Stimulated activated CD4-positive, alpha-beta T cell treated with anti-CD3 and anti-CD28 coated beads, TNF-alpha, amount 100 ng/mL, for 48 hours (primary cell): Measurements from ENCODE around the gene CXCL13.
"Not testable (repeated sequence)": the region's sequence is repeated elsewhere in the genome, so short reads cannot be mapped to it uniquely, and the experiment has no call there.

ENCODE experiments used
- DNase-seq, 3 donors: peaks; one replicate each; pipeline ENCODE4 v3.0.0-alpha.2; 2020; ENCODE audit warnings: low read depth in 3 of 3

The CXCL13 gene

DNA sequence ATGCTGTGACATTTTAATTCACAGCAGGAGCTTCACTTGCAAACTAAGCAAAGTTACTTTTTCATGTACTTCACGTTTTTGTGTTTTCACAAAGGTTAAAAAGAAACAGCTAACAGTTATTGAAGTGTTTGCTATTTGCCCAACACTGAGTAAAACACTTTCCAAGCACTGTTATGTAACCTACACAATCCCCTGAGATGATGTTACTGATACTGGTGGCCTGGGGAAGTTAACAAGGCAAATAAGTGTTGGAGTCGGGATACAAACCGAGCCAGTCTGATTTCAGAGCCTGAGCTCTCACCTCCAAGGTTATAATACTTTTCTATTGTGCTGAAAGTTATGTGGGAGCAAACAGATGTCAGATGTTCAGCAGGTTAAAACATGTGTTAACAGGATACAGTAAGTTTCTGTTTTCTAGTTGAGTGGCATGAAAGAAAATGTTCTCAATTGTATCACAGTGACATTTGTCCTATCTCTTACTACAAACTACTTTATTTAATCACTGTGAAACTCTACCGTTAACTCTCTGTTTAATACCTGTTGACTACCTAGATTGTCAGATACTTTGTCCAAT, 3.9 kb upstream of the CXCL13 start:
- DNase-seq: no peak

- no peak for DNase-seq
Measured at GRCh38 chr4:77613267-77613666, 7.6 kb downstream of the CXCL13 start.

DNA sequence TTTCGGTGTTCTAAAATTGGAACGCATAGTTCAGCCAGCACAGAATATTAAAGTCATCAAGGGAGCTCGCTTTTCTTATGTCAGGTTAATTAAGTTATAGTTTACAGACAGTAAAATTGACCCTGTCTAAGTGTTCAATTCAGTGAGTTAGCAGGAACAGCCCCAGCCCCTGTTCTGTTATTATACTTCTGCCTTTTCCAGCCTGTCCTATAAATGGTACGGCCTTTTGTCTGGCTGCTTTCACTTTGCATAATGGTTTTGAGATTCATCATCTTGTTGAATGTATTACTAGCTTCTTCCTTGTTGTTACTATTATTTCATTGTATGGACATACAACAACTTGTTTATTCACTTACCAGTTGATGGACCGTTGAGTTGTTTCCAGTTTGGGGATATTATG, 9.5 kb downstream of the CXCL13 start:
- no peak for DNase-seq

- DNase-seq: no peak
Measured at GRCh38 chr4:77617203-77617602, 11.6 kb downstream of the CXCL13 start.

GRCh38 chr4:77618383-77619241, 13.0 kb downstream of the CXCL13 start:
- peak; percentile 29 to 62 (median 52) for DNase-seq

DNA sequence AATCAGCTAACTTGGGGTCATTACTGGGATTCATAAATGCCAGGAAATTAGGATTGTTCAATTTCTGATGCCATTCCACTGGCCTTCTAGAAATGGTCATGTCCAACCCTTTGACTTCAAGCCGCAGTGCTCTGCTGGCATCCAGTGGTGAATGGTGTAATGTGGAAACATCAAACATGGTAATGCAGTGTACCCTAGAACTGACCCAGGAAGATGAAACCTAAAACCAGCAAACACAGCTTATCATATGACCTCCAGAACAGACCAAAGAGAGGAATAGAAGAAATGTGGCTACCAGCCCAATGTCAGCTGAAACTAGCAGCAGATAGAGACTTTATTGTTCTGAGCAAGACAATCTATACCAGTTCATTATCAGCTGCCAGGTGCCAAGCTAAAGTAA, 13.8 kb downstream of the CXCL13 start:
- DNase-seq: no peak

- no peak for DNase-seq
Measured at GRCh38 chr4:77621254-77621653, 15.6 kb downstream of the CXCL13 start.

DNA sequence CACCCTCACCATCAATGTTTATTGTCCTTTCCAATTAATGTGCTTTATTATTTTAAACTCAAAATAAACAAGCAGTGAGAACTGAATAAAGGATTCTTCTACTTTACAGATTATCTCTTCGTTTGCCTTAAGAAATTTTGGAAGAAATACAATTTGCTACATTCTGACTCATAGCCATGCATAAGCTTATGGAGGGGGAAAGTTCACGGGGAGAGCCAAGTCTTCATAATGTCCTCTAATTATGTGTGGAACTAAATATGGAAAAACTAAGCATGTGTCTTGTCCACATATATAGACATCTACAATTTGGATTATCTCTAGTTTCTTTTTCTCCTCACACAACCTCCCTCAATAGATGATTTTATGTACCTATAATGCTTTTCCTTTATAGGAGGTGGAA, 17.5 kb downstream of the CXCL13 start:
- DNase-seq: no peak

DNA sequence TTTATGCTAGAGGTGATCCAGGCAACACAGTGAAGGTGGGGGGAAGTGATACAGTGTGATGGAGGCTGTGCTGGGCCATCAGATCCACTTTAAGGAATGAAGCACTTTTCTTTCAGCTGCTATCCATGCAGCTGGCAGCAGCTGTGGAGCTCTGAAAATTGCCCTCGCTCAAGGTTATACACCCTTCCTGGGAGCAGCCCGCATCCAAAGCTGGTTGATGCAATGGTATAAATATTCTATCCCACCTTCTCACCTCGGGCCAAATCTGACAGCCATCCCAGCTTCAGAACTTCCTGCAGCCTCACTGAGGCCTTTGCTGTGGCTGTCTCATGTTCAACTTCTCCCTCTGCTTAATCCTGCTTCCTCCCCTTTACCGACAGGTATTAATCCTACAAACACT, 18.6 kb downstream of the CXCL13 start:
- no peak for DNase-seq

DNA sequence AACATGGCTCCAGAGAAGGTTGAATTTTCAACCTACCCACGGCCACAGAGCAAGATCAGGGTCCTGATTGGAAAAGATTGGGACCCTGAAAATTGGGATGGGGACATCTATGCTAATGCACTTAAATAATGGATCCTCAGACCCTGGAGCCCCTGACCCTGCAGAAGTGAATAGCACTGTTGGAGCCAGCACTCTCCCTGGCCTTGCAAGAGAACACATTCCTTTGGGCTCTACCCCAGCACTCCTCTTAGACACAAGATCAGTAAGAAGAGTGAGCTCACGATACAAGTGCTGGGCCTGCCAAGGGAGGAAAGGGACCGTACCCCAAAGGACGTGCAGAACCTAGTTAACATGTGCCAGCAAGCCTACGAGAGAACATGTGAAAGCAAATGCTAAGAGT, 19.9 kb downstream of the CXCL13 start:
- no peak for DNase-seq

DNA sequence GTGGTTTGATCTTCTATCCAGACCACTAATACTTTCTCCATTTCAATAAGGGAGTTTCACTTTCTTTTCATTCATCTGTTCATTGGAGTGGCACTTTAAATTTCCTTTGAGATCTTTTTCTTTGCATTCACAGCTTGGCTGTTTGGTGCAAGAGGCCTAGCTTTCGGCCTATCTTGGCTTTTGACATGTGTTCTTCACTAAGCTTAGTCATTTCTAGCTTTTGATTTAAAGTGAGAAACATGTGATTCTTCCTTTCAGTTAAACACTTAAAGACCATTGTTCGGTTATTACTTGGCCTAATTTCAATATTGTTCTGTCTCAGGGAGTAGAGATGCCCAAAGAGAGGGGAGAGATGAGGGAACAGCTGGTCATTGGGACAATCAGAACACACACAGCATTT, 24.3 kb downstream of the CXCL13 start:
- no peak for DNase-seq

- DNase-seq: no peak
Measured at GRCh38 chr4:77631276-77631675, 25.7 kb downstream of the CXCL13 start.

DNA sequence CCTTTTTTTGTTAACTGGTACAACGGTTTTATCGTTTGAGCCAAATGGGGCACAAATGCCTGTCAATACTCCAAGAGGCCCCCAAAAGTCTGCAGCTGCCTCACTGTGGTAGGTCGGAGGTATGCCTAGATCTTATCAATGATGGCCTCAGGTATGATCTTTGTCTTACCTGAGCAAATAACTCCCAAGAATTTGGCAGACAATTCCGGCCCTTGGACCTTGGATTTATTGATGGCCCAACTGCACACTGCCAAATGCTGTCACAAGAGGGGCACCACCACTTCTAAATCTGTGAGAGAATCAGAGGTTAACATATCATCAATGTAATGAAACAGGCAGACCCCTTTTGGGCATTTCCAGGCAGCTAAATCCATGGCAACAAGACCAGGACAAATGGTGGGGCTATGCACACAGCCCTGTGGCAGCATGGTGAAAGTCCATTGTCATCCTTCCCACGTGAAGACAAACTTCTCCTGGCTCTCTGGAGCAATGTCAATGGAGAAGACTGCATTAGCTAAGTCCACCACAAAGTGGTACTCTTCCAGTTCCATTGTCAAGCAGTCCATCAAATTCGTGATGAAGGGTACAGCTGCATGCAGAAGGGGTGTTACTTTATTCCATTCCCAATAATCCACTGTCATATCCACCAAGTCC, 28.6 kb downstream of the CXCL13 start:
- no peak for DNase-seq

- DNase-seq: no peak
Measured at GRCh38 chr4:77635246-77635645, 29.6 kb downstream of the CXCL13 start.

DNA sequence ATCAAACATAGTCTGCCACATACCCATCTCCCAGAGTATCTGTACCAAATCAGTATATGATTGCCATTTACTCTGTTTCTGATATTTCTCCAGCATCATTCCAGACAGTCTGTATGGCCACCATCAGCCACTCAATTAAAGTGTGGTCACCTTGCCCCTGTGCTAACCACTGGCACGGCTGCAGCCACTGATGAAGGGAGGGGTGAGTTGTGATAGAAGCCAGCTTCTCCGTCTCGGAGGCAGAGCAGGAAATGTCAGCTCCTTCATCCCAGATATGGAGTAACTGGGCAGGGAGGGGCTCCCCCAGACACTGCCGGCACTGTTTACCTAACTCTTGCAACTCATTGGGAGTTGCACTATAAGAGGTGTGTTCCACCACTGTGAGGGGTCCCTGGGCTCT, 30.3 kb downstream of the CXCL13 start:
- DNase-seq: no peak

DNA sequence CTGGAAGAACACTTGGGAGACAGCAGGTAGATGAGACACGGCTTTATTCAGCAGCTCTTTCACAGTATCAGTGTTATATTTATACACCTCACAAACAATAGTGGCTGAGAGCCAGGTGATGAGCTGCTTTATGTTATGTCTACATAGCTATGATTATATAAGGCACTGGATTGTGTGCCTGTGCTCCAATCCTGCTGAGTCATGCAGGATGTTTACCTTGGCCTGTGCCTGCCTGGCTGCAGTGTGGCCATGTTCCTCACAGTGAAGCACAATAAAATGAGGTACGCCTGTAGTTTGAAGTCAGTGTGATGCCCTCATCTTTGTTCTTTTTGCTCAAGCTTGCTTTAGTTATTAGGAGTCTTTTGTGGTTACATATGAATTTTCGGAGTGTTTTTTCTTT, 31.3 kb downstream of the CXCL13 start:
- DNase-seq: no peak

GRCh38 chr4:77644069-77644468, 38.4 kb downstream of the CXCL13 start:
- DNase-seq: not testable (repeated sequence)

DNA sequence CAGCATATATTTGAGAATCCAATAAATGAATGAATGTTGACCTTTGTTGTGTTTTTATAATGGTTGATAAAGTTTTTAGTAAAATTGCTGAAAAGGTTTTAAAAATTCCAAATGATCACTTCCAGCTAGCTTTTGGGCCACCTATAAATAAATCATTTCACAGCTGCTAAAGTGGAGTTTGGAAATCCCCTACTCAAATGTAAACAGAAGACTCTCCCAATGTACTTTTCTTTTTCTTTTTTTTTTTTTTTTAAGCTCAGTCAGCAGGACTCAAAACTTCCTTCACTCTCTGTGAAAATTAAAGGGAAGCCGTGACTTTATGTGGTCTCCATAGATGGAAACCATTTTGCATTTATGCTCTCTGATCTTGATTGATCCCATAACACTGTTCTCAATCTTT, 45.2 kb downstream of the CXCL13 start:
- DNase-seq: no peak

DNA sequence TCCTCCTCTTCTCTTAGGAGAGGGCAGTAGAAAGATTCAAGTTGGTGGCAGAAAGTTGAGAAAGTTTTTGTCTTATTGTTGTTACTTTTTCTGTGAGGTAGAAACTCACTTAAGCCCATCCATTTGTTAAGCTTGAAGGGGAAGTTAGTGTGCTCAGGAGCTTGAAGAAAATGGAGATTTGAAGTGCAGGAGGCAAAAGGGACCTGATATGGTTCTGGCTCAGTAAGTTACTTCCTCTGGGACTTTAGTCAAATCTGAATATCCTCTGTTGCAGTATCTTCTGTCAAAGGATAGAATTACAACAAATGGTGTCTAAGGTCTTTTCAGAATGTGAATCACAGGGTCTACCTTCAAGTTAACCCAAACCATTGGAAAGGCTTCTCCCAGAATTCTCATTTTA, 46.2 kb downstream of the CXCL13 start:
- DNase-seq: no peak

DNA sequence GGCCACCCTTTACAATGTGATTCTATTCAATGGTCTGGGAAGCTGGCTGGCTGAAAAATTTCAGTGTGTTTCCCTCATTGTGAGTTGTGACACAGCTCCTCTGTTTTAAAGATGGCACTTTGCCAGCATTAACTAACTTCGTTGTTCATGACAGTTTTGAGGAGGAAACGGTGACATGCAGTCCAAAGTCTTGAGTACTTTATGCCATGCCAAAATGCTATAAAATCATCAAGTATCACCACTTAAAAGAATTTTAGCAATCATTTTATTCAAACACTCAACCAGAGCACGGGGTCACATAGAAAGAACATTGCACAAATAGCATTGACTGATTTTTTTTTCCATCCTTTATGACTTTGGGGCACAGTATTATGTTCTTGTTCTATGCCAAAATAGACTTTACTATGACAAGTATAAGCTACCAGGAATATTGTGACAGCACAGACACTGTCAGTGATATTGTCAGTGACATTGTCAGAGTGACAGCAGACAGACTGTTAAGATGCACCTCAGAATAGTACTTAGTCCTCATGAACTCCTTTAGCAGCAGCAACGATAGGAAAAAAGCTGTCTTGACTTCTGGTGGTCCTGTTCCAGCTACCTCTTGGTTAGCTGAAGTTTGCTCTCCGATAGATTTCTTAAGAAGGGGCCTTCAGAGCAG, 46.7 kb downstream of the CXCL13 start:
- no peak for DNase-seq

- no peak for DNase-seq
Measured at GRCh38 chr4:77653162-77653758, 47.6 kb downstream of the CXCL13 start.

GRCh38 chr4:77660318-77660717, 54.7 kb downstream of the CXCL13 start:
- not testable (repeated sequence) for DNase-seq
